ENCODE data around the gene PRR16.
"Not testable (repeated sequence)": the region's sequence is repeated elsewhere in the genome, so short reads cannot be mapped to it uniquely, and the experiment has no call there.

PRR16 gene

GRCh38 chr5:120631611-120632010 lies 167.5 kb downstream of the PRR16 start:
- in situ Hi-C loops (cut with HindIII; ENCODE audit: low sequenced_read_pairs), result loop anchor here (10.0 kb wide), 1 partner anchor 57 kb away; no protein-coding TSS in a partner anchor

DNA sequence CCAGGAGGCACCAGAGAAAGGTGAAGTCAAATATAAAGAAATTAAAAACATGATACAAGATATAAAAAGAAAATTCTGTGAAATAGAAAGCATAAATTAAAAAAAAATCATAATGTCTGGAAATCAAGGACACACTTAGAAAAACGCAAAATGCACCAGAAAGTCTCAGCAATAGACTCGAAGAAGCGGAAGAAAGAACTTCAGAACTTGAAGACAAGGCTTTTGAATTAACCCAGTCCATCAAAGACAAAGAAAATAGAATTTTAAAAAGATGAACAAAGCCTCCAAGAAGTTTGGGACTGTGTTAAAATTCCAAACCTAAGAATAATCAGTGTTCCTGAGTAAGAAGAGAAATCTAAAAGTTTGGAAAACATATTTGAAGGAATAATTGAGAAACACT lies 168.3 kb downstream of the PRR16 start:
- in situ Hi-C loops (cut with HindIII; ENCODE audit: low sequenced_read_pairs), result loop anchor here (10.0 kb wide), 1 partner anchor 58 kb away; no protein-coding TSS in a partner anchor

- in situ Hi-C loops (cut with HindIII; ENCODE audit: low sequenced_read_pairs), result loop anchor here (10.0 kb wide), 1 partner anchor 64 kb away; no protein-coding TSS in a partner anchor
Measured at GRCh38 chr5:120638449-120638848, 174.3 kb downstream of the PRR16 start.

DNA sequence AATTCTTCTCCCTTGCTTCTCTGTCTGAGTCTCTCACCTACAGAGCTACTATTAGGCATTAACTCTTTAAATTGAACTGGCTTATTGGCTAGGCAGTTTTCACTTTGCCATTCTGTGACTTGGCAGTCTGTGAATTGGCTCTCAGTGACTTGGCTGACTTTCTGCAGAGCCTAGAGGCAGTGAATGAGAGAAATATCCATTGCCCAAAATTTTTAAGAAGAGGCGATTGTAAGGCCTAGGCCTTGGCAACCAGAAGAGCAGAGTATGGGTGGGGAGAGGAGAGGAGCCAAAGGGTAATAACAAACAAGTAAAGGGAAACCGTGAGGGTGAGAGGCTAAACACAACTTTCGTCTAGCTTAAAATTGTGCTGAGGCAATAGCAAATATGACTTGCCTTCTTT lies 176.7 kb downstream of the PRR16 start:
- in situ Hi-C loops (cut with HindIII; ENCODE audit: low sequenced_read_pairs), result no loop called here

DNA sequence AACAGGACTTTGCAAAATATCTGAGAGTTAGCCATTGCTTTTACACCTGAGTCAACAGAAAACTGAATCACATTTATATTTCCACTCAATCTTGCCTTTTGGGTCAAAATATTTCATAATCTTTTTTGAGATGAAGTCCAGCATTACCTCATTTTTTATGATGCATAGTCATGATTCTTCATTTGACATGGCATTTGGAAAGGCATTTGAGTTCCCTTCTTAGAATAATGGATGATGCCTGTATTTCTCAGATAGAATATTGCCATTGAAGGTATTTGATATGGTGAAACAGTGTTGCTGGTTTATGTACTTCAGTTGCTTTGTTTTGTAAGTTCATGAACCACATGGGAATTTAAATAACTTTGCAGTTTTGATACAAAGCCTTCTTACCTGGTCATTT lies 180.4 kb downstream of the PRR16 start:
- in situ Hi-C loops (cut with HindIII; ENCODE audit: low sequenced_read_pairs), result no loop called here

DNA sequence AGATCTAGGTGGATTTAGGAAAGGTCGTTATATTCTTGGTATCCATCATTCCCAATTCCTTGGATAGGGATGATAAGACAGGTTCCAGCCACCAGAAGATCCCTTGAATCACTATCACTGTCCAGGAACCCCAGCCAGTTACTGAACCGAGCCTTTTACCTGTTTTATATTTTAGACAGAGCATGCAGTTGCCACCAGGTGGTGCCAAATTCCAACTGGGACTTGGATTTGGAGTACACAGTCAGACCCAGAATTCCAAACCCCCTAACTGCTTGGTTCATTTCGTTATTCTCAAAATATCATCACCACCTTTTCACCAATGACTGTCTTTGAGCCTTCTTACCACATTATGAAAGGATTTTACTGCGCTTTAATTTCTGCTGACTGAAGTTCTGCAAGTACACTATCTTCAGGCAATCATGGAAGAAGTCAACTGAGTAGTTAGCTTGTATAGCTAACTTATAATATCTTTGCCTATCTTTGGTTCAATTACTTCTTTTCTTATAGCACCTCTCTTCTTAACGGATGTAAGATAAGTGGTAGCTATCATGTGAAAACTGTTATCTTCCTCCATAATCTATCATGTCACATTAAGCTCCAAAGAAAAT lies 191.8 kb downstream of the PRR16 start:
- in situ Hi-C loops (cut with HindIII; ENCODE audit: low sequenced_read_pairs), result no loop called here

DNA sequence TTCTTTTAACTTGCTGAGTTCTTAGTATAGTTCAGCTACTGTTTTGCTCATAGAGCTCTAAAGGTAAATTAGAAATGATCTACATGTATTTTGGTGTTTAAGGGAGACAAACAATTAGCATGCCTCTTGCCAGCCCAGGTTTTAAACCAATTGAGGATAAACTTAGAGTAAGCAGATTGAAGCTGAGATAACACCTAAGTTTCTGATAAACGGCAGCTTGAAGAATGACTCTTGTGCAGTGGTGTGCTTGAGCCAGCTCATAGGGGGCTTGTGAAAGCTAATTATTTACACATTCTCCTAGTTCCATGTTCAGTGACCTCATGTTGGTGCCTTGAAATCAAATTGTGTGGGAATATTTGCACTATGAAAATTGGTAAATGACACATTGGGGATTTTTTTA lies 193.0 kb downstream of the PRR16 start:
- in situ Hi-C loops (cut with HindIII; ENCODE audit: low sequenced_read_pairs), result no loop called here

DNA sequence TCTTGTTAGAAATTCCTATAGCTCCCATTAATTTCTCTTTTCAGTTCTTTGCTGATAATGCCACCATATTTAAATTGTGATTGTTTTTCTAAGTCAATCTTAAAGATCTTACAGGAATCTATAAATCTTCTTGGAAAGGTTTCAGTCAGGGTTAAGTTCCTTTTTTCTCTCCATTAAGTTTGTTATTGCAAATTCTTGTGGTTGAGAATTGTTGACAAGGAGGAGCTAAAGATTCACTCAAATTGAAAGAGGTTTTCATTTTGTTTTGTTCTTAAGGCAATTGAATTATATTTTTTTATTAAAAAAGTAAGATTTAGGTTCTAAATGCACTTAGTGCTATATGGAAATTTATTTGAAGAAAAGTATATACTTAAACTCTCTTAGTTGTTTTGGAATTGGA lies 213.4 kb downstream of the PRR16 start:
- in situ Hi-C loops (cut with HindIII; ENCODE audit: low sequenced_read_pairs), result no loop called here

DNA sequence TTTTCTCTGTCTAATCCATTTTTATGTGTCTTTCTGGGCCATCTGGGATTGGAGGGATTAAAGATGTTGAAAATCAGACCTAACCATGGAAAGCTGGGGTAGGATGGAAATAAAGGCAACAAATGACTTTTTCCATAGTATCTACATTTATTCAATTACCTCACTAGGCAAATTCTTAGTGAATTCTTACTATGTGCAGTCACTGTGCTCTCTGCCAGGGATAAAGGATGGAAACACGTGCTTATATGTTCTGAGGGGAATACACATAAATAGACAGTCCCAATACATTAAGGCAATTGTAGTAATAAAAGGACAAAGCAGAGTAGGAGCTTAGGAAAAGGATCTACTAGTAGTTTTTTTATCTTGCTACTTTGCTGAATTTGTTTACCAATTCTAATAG lies 214.2 kb downstream of the PRR16 start:
- in situ Hi-C loops (cut with HindIII; ENCODE audit: low sequenced_read_pairs), result no loop called here

DNA sequence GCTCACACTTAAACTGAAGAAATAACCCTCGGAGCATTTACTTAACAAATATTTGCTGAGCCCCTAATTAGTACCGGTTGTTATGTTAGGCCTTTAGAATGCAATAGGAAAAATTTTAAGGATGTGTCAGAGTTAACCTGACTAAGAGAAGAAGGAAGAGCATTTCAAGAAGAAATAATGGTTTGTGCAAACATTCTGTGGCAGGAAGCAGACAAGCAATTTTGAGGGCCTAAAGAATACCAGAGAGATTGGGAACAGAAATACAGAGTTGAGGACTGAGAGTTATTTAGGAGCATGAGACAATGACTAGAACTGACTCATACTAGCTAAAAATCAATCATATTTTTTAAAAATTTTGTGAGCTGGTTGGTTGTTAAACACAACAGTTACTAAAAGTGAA lies 218.8 kb downstream of the PRR16 start:
- in situ Hi-C loops (cut with HindIII; ENCODE audit: low sequenced_read_pairs), result no loop called here

DNA sequence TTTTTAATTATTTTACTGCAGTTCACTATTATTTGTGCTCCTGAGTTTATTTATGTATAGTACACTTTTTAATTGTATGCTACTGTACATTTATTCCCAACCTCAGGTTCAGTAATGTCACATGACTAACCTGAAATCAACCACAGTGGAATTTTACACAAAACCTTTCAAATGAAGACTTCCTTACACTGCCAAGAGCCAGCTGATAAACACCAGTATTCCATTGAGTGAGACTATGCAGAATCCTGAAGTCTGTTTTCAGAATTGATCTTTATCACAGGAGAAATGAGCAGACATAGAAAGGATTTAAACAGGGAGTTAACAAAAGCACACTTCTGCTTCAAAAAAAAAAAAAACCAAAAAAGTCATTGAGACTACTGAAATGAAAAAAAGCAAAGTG lies 219.5 kb downstream of the PRR16 start:
- in situ Hi-C loops (cut with HindIII; ENCODE audit: low sequenced_read_pairs), result no loop called here

GRCh38 chr5:120684213-120684612 lies 220.1 kb downstream of the PRR16 start:
- in situ Hi-C loops (cut with HindIII; ENCODE audit: low sequenced_read_pairs), result no loop called here

DNA sequence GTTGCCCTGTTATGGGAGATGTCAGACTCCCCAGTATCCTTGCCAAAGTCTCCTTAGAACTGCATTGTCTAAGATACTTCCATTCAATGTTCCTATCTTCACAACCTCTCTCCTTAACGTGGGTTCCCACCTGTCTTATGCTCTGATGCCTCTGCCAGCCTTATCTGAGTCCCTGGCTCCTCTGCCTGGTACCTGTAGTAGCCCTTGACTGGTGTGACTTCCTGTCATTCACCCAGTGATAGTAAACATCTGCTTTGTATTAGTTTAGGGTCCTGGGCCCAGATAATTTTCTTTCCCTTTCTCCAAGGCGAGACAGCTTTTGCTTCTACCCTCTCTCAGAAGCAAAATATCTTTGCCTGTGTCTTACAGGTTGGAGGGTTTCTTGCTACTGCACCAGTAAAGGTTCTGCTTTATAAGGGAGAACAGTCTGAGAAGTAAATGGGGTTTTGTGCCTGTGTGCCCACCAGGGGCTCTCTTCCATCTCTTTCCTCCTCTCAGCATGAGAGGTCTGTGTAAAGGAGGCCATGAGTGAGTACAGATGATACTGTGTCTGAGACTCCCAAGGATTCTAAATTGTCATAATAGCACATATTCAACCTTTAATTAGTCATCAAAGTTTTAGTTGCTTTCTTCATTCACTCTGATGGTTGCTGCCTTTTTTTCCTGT lies 220.8 kb downstream of the PRR16 start:
- in situ Hi-C loops (cut with HindIII; ENCODE audit: low sequenced_read_pairs), result no loop called here

GRCh38 chr5:120690621-120691407 lies 226.7 kb downstream of the PRR16 start:
- in situ Hi-C loops (cut with HindIII; ENCODE audit: low sequenced_read_pairs), result no loop called here

DNA sequence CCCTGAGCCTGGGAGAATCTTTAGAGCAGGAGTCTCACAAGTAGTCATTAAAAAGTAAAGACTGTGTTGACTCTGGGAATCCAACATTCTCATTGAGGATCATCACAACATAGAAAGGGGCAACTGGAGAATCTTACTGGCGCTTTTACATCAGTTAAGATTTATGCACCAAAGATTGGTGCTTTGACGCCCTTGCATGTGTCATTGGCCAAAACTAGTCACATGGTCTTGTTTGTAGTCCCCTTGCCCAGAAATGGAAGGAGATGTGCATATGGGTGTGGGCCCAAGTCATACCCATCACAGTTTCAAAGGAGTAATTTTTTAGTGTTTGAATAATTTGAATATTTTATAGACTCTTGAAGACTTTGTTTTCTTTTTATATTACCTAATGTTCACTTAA lies 228.2 kb downstream of the PRR16 start:
- in situ Hi-C loops (cut with HindIII; ENCODE audit: low sequenced_read_pairs), result no loop called here

DNA sequence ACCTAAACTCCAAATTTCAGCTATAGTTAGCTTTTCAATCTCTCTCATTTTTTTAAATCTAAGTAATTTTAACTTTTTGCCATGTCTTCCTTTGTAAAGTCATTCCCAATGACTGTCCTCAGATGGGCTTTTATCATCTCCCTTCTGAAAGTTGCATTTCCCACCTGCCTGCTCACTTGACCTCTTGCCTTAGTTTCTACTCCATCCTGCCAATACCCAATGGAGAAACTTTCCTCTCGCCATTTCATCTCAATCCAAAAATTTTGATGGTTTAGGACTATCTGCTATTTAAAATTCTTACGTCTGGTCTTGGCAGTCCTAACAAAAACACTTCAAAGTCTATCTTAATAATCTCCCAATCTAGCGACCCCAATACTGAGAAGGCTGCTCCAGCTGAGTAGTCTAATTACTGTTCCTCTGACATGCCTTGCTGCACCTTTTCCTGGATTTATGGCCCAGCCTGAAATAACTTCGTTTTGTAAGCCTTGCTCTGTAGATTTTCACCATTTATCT lies 231.3 kb downstream of the PRR16 start:
- in situ Hi-C loops (cut with HindIII; ENCODE audit: low sequenced_read_pairs), result no loop called here

GRCh38 chr5:120697147-120697546 lies 233.0 kb downstream of the PRR16 start:
- in situ Hi-C loops (cut with HindIII; ENCODE audit: low sequenced_read_pairs), result no loop called here

DNA sequence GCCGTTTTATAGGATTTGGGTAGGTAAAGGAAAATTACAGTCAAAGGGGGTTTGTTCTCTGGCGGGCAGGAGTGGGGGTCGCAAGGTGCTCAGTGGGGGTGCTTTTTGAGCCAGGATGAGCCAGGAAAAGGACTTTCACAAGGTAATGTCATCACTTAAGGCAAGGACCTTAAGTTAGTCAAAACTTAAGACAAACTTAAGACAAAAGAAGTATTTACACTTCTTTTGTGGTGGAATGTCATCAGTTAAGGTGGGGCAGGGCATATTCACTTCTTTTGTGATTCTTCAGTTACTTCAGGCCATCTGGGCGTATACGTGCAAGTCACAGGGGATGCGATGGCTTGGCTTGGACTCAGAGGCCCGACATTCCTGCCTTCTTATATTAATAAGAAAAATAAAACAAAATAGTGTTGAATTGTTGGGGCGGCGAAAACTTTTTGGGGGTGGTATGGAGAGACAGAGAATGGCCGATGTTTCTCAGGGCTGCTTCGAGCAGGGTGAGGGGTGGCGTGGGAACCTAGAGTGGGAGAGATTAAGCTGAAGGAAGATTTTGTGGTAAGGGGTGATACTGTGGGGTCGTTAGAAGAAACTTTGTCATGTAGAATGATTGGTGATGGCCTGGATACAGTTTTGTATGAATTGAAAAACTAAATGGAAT lies 233.7 kb downstream of the PRR16 start:
- in situ Hi-C loops (cut with HindIII; ENCODE audit: low sequenced_read_pairs), result not testable (repeated sequence)

DNA sequence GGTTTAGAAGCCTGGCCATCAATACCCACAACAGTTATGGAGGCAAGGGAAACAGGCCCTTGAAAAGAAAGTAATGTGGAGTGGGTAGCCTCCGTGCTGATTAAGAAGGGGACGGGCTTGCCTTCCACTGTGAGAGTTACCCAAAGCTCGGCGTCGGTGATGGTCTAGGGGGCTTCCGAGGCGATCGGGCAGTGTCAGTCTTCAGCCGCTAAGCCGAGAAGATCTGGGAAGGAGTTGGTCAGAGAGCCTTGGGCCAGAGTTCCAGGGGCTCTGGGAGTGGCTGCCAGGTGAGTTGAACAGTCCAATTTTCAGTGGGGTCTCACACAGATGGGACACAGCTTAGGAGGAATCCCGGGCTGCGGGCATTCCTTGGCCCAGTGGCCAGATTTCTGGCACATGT lies 236.6 kb downstream of the PRR16 start:
- in situ Hi-C loops (cut with HindIII; ENCODE audit: low sequenced_read_pairs), result not testable (repeated sequence)

GRCh38 chr5:120702817-120703538 lies 238.9 kb downstream of the PRR16 start:
- in situ Hi-C loops (cut with HindIII; ENCODE audit: low sequenced_read_pairs), result not testable (repeated sequence)

Data from DLD1 (cell line).